OCI-LY7 (cell line): Measurements from ENCODE around the gene ALS2CL. TPM values are rescaled to one million over a fixed set of nuclear protein-coding genes. Genes with fewer than 3 reads are reported as not detected.

ENCODE experiments used
- BruUV-seq: library from RNA; stranded (reverse); fragments of 400-500 nt; replicated peaks from 2 replicates; lab custom pipeline; 2021; lab: Mats Ljungman, UMichigan
- CTCF ChIA-PET: fragments of 300-600 bp; sonication (Branson Sonifier 250); formaldehyde crosslinking; loops from one replicate; lab custom pipeline; 2022; ENCODE audit warnings: antibody characterized with exemption; ENCODE audit not compliant: unreplicated experiment; lab: Charles Lee
- POLR2A ChIA-PET: fragments of 300-600 bp; sonication (Branson Sonifier 250); formaldehyde crosslinking; loops from one replicate; lab custom pipeline; 2022; ENCODE audit warnings: antibody characterized with exemption; lab: Charles Lee
- DNase-seq: peaks from one replicate; pipeline ENCODE4 v3.0.0-alpha.2; 2015; ENCODE audit warnings: low spot score
- H2AFZ ChIP-seq: fragments of 200-600 bp; sonication (generic), shearing (Covaris generic); 2 replicates; pipeline ENCODE4 v1.6.1; 2014; ENCODE audit warnings: mild to moderate bottlenecking, antibody characterized with exemption, low read length, moderate library complexity
- H3K27ac ChIP-seq: fragments of 200-600 bp; sonication (generic); 2 replicates; pipeline ENCODE4 v1.5.1; 2014; ENCODE audit warnings: mixed run types, low read depth, mild to moderate bottlenecking, moderate library complexity, low read length, inconsistent platforms; ENCODE audit not compliant: poor library complexity, severe bottlenecking
- H3K36me3 ChIP-seq: fragments of 200-600 bp; sonication (generic); 2 replicates; pipeline ENCODE4 v1.6.1; 2014; ENCODE audit warnings: mild to moderate bottlenecking, antibody characterized with exemption, low read length, moderate library complexity, mixed read lengths; ENCODE audit not compliant: insufficient read depth
- H3K4me1 ChIP-seq: fragments of 200-600 bp; sonication (generic); 2 replicates; pipeline ENCODE4 v1.5.1; 2014; ENCODE audit warnings: mild to moderate bottlenecking, low read length; ENCODE audit not compliant: insufficient read depth, poor library complexity, severe bottlenecking
- H3K4me2 ChIP-seq: fragments of 200-600 bp; sonication (generic); 2 replicates; pipeline ENCODE4 v1.6.1; 2014; ENCODE audit warnings: mild to moderate bottlenecking, low read length
- H3K4me3 ChIP-seq: fragments of 200-600 bp; sonication (generic); 2 replicates; pipeline ENCODE4 v1.5.1; 2014; ENCODE audit warnings: mild to moderate bottlenecking, low read depth, low read length; ENCODE audit not compliant: poor library complexity, severe bottlenecking
- H3K79me2 ChIP-seq: fragments of 200-600 bp; sonication (generic); 2 replicates; pipeline ENCODE4 v1.6.1; 2016; ENCODE audit warnings: low read depth, mild to moderate bottlenecking, low read length, moderate library complexity, mixed read lengths; ENCODE audit not compliant: insufficient read depth
- H3K9me2 ChIP-seq: fragments of 200-600 bp; sonication (generic); 2 replicates; pipeline ENCODE4 v1.6.1; 2016; ENCODE audit warnings: mild to moderate bottlenecking, low read length, mixed read lengths; ENCODE audit not compliant: insufficient read depth
- H3K9me3 ChIP-seq: fragments of 200-600 bp; sonication (generic); 2 replicates; pipeline ENCODE4 v1.6.1; 2014; ENCODE audit warnings: mild to moderate bottlenecking, mixed run types, low read length, mixed read lengths
- H4K20me1 ChIP-seq: fragments of 200-600 bp; sonication (generic); 2 replicates; pipeline ENCODE4 v1.6.1; 2014; ENCODE audit warnings: mild to moderate bottlenecking, antibody characterized with exemption, low read length, moderate library complexity, mixed read lengths; ENCODE audit not compliant: insufficient read depth
- EZH2phosphoT487 ChIP-seq: fragments of 200-600 bp; sonication (generic); IDR thresholded peaks from 2 replicates; pipeline ENCODE4 v1.6.1; 2018; ENCODE audit warnings: low read depth, borderline replicate concordance, mild to moderate bottlenecking, mixed run types, antibody characterized with exemption, low read length, moderate library complexity, mixed read lengths
- intact Hi-C: fragments of 100-400 bp; cut with micrococcal nuclease; formaldehyde crosslinking; loops from one replicate; pipeline ENCODE4 v1.10.0; 2022; ENCODE audit not compliant: unreplicated experiment
- total RNA-seq, 2 experiments: library from RNA; depleted of rRNA in 1 of 2; stranded (reverse); fragments of >200 nt in 1 of 2; shearing (Covaris generic) in 1 of 2; gene quantifications; 2 replicates each; pipeline ENCODE4 v1.2.3, GENCODE V29; 2014 to 2022
- TF ChIP-seq, protein P1 (sequence below): fragments of 200-600 bp; sonication (generic); conservative IDR thresholded peaks from 2 replicates; pipeline ENCODE4 v1.5.1; 2014; ENCODE audit warnings: mild to moderate bottlenecking, antibody characterized with exemption, low read length, moderate library complexity, mixed read lengths

ALS2CL gene
- total RNA-seq, 2 experiments from 2014 or later, result 0.28 TPM; not detected in 1

DNA sequence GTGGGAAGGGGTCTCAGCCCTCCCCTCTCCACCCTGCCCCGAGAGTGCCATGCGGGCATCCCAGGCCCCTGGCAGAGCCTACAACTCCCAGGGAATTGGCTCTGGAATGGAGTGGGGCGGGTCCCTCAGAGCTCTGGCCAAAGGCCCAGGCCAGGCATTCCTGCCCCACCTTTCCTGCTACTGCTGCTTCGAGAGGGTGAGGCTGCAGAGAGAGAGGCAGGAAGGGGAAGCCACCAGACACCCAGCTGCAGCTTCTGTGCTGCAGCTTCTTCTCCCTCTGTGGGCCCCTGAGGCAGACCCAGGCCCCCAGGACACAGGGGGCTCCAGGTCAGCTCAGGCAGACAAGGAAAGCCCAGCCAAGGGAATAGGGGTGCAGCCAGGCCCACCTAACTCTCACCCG, 2.7 kb downstream of the ALS2CL start:
- H3K9me3 ChIP-seq, result no peaks in the 10 kb centered on the region
- H3K27ac ChIP-seq, result no peak overlapping the region
- H3K9me2 ChIP-seq, result no peaks in the 10 kb centered on the region
- no peak for DNase-seq
- no peaks in the 10 kb centered on the region for H3K36me3 ChIP-seq
- ChIA-PET CTCF (no interaction called here), POLR2A (no interaction called here)
- TF ChIP-seq, protein P1, sequence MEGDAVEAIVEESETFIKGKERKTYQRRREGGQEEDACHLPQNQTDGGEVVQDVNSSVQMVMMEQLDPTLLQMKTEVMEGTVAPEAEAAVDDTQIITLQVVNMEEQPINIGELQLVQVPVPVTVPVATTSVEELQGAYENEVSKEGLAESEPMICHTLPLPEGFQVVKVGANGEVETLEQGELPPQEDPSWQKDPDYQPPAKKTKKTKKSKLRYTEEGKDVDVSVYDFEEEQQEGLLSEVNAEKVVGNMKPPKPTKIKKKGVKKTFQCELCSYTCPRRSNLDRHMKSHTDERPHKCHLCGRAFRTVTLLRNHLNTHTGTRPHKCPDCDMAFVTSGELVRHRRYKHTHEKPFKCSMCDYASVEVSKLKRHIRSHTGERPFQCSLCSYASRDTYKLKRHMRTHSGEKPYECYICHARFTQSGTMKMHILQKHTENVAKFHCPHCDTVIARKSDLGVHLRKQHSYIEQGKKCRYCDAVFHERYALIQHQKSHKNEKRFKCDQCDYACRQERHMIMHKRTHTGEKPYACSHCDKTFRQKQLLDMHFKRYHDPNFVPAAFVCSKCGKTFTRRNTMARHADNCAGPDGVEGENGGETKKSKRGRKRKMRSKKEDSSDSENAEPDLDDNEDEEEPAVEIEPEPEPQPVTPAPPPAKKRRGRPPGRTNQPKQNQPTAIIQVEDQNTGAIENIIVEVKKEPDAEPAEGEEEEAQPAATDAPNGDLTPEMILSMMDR, result no peak
- no peak for TF ChIP-seq EZH2phosphoT487
- no peak overlapping the region for H2AFZ ChIP-seq
- no peak overlapping the region for H3K4me2 ChIP-seq
- H3K4me1 ChIP-seq, result peaks cover 9% of the 10 kb centered on the region
- intact Hi-C loops, result no loop called here
- no TSS peak for BruUV-seq
- H3K79me2 ChIP-seq, result no peaks in the 10 kb centered on the region
- H4K20me1 ChIP-seq, result no peaks in the 10 kb centered on the region
- no peak overlapping the region for H3K4me3 ChIP-seq

DNA sequence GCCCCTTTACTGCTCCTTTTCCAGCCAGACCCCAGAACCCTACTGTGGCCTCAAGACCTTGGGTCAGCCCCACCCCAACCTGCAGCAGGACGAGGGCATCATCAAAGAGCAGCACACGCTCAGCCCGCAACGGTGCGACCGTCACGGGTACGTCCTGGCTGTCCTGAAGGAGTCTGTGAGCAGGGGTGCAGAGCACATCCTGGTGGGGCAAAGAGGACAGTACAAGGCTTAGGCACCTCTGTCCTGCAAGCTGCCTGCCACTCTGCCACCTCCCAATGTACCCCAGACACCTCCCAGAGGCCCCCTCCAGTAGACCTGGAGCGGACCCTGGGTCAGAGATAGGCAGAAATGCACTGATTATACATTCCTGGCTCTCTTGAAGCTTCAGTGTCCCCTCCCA, 8.0 kb downstream of the ALS2CL start:
- H3K4me2 ChIP-seq, result no peak overlapping the region
- H2AFZ ChIP-seq, result no peak overlapping the region
- H3K79me2 ChIP-seq, result no peaks in the 10 kb centered on the region
- intact Hi-C loops, result no loop called here
- H3K4me3 ChIP-seq, result no peak overlapping the region
- POLR2A ChIA-PET, result no interaction called here
- H3K27ac ChIP-seq, result no peak overlapping the region
- no peak for DNase-seq
- H3K36me3 ChIP-seq, result no peaks in the 10 kb centered on the region
- H3K4me1 ChIP-seq, result no peaks in the 10 kb centered on the region
- TF ChIP-seq, protein P1, result no peak
- no peak for TF ChIP-seq EZH2phosphoT487
- CTCF ChIA-PET, result no interaction called here
- H3K9me3 ChIP-seq, result no peaks in the 10 kb centered on the region
- BruUV-seq, result no TSS peak
- no peaks in the 10 kb centered on the region for H4K20me1 ChIP-seq
- H3K9me2 ChIP-seq, result no peaks in the 10 kb centered on the region

DNA sequence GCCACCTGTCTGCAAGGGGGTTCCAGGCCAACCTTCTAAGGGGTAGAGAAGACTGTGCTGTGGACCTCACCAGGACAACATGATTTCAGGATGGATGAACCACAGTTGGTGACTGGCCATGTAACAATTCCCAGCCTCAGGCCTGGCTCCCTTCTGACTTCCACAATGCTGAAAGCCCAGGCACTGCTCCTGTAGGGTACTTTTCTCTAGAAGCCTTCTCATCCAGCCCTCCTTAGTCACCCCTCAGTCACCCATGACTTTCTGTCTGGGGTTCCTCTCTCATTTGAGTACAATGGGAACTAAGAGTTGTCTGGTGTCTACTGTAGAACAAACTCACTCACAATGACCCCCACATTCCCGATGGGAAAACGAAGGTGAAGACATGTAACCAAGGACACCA, 8.6 kb downstream of the ALS2CL start:
- no peaks in the 10 kb centered on the region for H4K20me1 ChIP-seq
- DNase-seq, result no peak
- no peak overlapping the region for H3K4me2 ChIP-seq
- POLR2A ChIA-PET, result no interaction called here
- no TSS peak for BruUV-seq
- no peak overlapping the region for H3K27ac ChIP-seq
- H3K4me3 ChIP-seq, result no peak overlapping the region
- CTCF ChIA-PET, result no interaction called here
- no peaks in the 10 kb centered on the region for H3K4me1 ChIP-seq
- intact Hi-C loops, result no loop called here
- H3K9me2 ChIP-seq, result no peaks in the 10 kb centered on the region
- TF ChIP-seq EZH2phosphoT487, result no peak
- TF ChIP-seq, protein P1, result no peak
- no peaks in the 10 kb centered on the region for H3K79me2 ChIP-seq
- no peaks in the 10 kb centered on the region for H3K36me3 ChIP-seq
- H3K9me3 ChIP-seq, result no peaks in the 10 kb centered on the region
- no peak overlapping the region for H2AFZ ChIP-seq
